HG02759 (cell line): Measurements from ENCODE around the gene HDHD5.

Experiments
- ATAC-seq: cut with Tn5 transposase; IDR thresholded peaks from one replicate; pipeline ENCODE4 v1.9.1; 2021; ENCODE audit warnings: mild to moderate bottlenecking, moderate library complexity; ENCODE audit not compliant: unreplicated experiment

Gene HDHD5

GRCh38 chr22:17158568-17159503 is at the start of gene HDHD5:
HDHD5 (minus strand) TSS chr22:17159277; CDS start chr22:17159251, 26 bp downstream.
- peak; percentile 81 for ATAC-seq

- no peak for ATAC-seq
Observed at GRCh38 chr22:17205432-17205831, 46.4 kb upstream of the HDHD5 start.

- ATAC-seq: no peak
Observed at GRCh38 chr22:17201285-17201945, 42.3 kb upstream of the HDHD5 start.

GRCh38 chr22:17199003-17199731 is 40.1 kb upstream of the HDHD5 start:
- no peak for ATAC-seq

GRCh38 chr22:17198170-17199002 is 39.3 kb upstream of the HDHD5 start:
- ATAC-seq: no peak

- no peak for ATAC-seq
Observed at GRCh38 chr22:17194213-17194612, 35.1 kb upstream of the HDHD5 start.

- no peak for ATAC-seq
Observed at GRCh38 chr22:17192186-17192585, 33.1 kb upstream of the HDHD5 start.

- no peak for ATAC-seq
Observed at GRCh38 chr22:17191163-17191784, 32.2 kb upstream of the HDHD5 start.

GRCh38 chr22:17190702-17191101 is 31.6 kb upstream of the HDHD5 start:
- no peak for ATAC-seq

GRCh38 chr22:17176715-17177114 is 17.6 kb upstream of the HDHD5 start:
- no peak for ATAC-seq

GRCh38 chr22:17172029-17172833 is 13.2 kb upstream of the HDHD5 start:
- ATAC-seq: no peak

GRCh38 chr22:17171153-17172028 is 12.3 kb upstream of the HDHD5 start:
- peak; percentile 93 for ATAC-seq

GRCh38 chr22:17167486-17167885 is 8.4 kb upstream of the HDHD5 start:
- ATAC-seq: no peak

- ATAC-seq: no peak
Observed at GRCh38 chr22:17164392-17165024, 5.4 kb upstream of the HDHD5 start.

GRCh38 chr22:17162731-17163130 is 3.7 kb upstream of the HDHD5 start:
- no peak for ATAC-seq

GRCh38 chr22:17161991-17162390 is 2.9 kb upstream of the HDHD5 start:
- no peak for ATAC-seq

GRCh38 chr22:17159504-17159951 is 451 bp upstream of the HDHD5 start:
- ATAC-seq: peak; percentile 38

- ATAC-seq: no peak
Observed at GRCh38 chr22:17158176-17158567, 905 bp downstream of the HDHD5 start.
